Liver (tissue), 3 donors: ENCODE data around the gene PCDHGB1.

Experiments used
- EGR1 ChIP-seq, 2 donors: IDR thresholded peaks; 2 replicates each; pipeline ENCODE4 v1.6.1; 2016 to 2018; ENCODE audit warnings: antibody characterized with exemption in 2 of 2, low read depth in 2 of 2
- FOXA1 ChIP-seq: IDR thresholded peaks from 2 replicates; pipeline ENCODE4 v1.6.1; 2016; ENCODE audit warnings: antibody characterized with exemption
- MAX ChIP-seq: IDR thresholded peaks from 2 replicates; pipeline ENCODE4 v1.6.1; 2016; ENCODE audit warnings: antibody characterized with exemption
- RAD21 ChIP-seq, 2 donors: IDR thresholded peaks; 2 replicates each; pipeline ENCODE4 v1.6.1; 2016; ENCODE audit warnings: antibody characterized with exemption in 2 of 2, mild to moderate bottlenecking in 2 of 2
- REST ChIP-seq: IDR thresholded peaks from 2 replicates; pipeline ENCODE4 v1.6.1; 2016; ENCODE audit warnings: antibody characterized with exemption, mild to moderate bottlenecking
- RXRA ChIP-seq, 2 donors: IDR thresholded peaks; 2 replicates each; pipeline ENCODE4 v1.6.1; 2017 to 2018; ENCODE audit warnings: antibody characterized with exemption in 2 of 2, mild to moderate bottlenecking in 1 of 2
- YY1 ChIP-seq: IDR thresholded peaks from 2 replicates; pipeline ENCODE4 v1.6.1; 2016; ENCODE audit warnings: antibody characterized with exemption, mild to moderate bottlenecking
- TF ChIP-seq, protein P1 (sequence below): fragments of 150-350 bp; IDR thresholded peaks from 2 replicates; pipeline ENCODE4 v1.5.1; 2017; ENCODE audit warnings: improper control_type of control experiment, low read depth, low read length; ENCODE audit not compliant: missing input control
- TF ChIP-seq, protein P2 (sequence below): IDR thresholded peaks from 2 replicates; pipeline ENCODE4 v1.6.1; 2016; ENCODE audit warnings: antibody characterized with exemption
- donor health status: healthy.
- donor health status: healthy.

GRCh38 chr5:141319699-141320098 lies 30.2 kb upstream of the PCDHGB1 start:
- TF ChIP-seq YY1 (no peak), RXRA (IDR thresholded peaks at IDR 0.05) (no peak), RAD21 (IDR thresholded peaks at IDR 0.05) (no peak), EGR1 (IDR thresholded peaks at IDR 0.05; ENCODE audit: low read depth in 2 of 2) (no peak), REST (no peak), FOXA1 (no peak), MAX (no peak)
- TF ChIP-seq, protein P1, sequence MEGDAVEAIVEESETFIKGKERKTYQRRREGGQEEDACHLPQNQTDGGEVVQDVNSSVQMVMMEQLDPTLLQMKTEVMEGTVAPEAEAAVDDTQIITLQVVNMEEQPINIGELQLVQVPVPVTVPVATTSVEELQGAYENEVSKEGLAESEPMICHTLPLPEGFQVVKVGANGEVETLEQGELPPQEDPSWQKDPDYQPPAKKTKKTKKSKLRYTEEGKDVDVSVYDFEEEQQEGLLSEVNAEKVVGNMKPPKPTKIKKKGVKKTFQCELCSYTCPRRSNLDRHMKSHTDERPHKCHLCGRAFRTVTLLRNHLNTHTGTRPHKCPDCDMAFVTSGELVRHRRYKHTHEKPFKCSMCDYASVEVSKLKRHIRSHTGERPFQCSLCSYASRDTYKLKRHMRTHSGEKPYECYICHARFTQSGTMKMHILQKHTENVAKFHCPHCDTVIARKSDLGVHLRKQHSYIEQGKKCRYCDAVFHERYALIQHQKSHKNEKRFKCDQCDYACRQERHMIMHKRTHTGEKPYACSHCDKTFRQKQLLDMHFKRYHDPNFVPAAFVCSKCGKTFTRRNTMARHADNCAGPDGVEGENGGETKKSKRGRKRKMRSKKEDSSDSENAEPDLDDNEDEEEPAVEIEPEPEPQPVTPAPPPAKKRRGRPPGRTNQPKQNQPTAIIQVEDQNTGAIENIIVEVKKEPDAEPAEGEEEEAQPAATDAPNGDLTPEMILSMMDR, result no peak
- TF ChIP-seq, protein P2, sequence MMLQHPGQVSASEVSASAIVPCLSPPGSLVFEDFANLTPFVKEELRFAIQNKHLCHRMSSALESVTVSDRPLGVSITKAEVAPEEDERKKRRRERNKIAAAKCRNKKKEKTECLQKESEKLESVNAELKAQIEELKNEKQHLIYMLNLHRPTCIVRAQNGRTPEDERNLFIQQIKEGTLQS, result no peak
